SKM-1 (cell line): ENCODE measurements around the gene CDC25B.
A peak's percentile ranks its signal among the peaks of the same experiment; 100 is the strongest.
"Not testable (repeated sequence)": the region's sequence is repeated elsewhere in the genome, so short reads cannot be mapped to it uniquely, and the experiment has no call there.

Source experiments
- DNase-seq: peaks from one replicate; lab custom pipeline; 2025; ENCODE audit not compliant: unreplicated experiment; lab: John Stamatoyannopoulos, UW

Gene CDC25B

GRCh38 chr20:3821996-3822395, 25.9 kb downstream of the CDC25B start:
- DNase-seq: no peak

DNA sequence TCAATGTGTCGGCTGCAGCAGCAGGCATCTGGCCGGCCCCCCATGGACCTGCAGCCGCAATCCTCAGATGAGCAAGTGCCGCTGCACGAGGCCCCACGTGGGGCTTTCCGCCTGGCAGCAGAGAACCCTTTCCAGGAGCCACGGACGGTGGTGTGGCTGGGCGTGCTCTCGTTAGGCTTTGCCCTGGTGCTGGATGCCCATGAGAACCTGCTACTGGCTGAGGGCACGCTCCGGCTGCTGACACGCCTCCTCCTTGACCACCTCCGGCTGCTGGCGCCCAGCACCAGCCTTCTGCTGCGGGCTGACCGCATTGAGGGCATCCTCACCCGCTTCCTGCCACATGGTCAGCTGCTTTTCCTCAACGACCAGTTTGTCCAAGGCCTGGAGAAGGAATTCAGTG, 27.8 kb downstream of the CDC25B start:
- no peak for DNase-seq

DNA sequence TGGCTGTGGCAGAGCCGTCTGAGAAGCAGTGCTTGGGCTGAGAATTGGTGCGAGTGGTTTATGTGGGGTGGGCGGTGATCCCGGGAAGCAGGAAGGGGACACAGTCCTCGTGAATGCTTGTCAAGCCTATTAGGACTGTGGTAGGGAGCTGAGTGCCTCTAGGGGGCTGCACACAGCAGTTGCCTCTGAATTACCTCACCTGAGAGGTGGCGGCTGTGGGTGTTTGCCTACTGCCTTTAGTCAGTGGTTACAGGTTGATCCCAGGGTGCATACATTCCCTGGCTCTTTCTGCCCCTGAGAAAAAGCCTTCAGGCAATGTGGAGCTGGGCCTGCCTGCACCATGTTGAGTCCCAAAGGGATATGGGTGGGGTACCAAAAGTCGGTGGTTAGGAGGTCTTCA, 29.4 kb downstream of the CDC25B start:
- DNase-seq: no peak

DNA sequence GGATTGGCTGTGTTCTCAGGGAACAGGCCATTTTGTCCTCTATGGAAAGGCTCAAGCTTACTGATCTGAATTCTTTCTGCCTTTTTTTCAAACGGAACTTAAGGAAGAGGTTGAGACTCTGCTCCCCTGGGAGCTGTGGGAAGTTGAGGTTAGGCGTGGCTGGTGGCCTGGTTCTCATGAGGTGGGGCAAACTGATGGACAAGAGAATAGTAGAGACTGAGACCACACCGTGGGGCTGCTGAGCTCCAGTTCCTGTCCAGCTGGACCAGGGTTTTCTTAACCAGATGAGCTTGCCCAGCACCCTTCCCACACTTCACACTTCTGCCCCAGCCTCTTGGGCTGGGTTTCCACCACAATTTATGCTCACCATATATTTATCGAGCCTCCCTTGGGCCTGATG, 30.3 kb downstream of the CDC25B start:
- DNase-seq: no peak

DNA sequence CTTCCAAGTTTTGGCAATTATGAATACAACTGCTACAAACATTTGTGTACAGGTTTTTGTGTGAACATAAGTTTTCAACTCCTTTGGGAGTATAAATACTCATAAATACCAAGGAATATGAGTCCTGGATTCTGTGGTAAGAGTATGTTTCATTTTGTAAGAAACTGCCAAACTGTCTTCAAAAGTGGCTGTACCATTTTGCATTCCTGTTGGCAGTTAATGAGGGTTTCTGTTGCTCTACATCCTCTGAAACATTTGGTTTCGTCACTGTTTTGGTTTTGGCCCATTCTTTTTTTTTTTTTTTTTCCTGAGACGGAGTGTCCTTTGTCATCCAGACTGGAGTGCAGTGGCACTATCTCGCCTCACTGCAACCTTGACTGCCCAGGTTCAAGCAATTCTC, 32.7 kb downstream of the CDC25B start:
- DNase-seq: no peak

DNA sequence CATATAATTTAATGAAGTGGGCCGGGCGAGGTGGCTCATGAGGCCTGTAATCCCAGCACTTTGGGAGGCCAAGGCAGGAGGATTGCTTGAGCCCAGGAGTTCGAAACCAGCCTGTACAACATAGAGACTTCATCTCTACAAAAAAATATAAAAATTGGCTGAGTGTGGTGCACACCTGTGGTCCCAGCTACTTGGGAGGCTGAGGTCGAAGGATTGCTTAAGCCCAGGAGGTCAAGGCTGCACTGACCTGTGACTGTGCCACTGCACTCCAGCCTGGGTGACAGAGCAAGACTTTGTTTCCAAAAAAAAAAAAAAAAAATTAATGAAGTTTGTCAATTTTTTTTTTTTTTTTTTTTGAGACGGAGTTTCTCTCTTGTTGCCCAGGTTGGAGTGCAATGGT, 33.8 kb downstream of the CDC25B start:
- DNase-seq: not testable (repeated sequence)

DNA sequence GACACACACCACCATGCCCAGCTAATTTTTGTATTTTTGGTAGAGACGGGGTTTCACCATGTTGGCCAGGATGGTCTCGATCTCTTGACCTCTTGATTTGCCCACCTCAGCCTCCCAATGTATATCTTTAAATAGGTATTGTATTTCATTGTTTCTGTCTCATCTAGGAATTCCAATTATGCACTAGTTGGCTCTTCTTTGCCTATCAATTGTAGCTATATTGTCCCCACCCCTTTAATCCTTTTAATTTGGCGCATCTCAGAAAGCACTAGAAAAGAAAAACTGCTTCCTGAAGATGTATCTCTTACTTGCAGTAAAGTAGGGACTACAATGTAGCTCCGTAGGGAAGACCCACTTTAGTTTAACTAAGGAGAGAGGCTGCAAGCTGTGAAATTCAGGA, 40.0 kb downstream of the CDC25B start:
- DNase-seq: no peak

DNA sequence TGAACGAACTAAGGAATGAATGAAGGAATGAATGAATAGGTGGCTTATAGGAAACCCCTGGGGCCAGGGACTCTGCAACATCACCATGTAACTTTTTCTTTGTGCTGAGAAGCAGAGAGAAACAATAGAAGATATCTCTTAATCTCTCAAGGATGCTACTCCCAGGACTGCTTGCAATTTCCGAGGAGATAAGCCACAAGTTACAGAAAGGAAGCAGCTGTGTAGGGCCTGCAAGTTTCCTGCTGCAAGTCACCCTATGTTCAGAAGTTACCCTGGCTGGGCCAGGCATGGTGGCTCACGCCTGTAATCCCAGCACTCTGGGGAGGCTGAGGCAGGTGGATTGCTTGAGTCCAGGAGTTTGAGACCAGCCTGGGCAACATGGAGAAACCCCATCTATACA, 43.2 kb downstream of the CDC25B start:
- DNase-seq: peak; percentile 11

- not testable (repeated sequence) for DNase-seq
Observed at GRCh38 chr20:3840201-3840600, 44.1 kb downstream of the CDC25B start.

GRCh38 chr20:3842348-3842930, 46.3 kb downstream of the CDC25B start:
- no peak for DNase-seq

DNA sequence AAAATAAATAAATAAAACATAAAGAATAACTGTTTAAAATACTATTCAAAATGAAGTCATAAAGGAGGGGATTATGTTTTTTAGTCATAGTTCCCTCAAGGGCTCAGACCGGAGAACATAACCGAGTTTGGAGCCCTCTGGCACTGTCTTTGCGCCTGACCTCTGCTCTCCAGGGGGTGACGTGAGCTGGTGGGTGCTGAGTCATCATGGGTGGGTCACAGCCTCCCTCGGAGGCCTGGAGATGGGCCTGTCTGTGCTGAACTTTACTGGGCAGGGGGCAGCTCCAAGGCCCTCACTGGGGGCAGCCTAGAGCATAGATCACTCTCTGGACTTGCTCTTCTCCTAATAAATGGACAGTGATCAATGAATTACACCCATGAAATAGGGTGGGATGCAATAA, 47.4 kb downstream of the CDC25B start:
- DNase-seq: no peak

- DNase-seq: not testable (repeated sequence)
Observed at GRCh38 chr20:3843990-3844619, 48.0 kb downstream of the CDC25B start.

- no peak for DNase-seq
Observed at GRCh38 chr20:3846378-3846739, 50.2 kb downstream of the CDC25B start.

DNA sequence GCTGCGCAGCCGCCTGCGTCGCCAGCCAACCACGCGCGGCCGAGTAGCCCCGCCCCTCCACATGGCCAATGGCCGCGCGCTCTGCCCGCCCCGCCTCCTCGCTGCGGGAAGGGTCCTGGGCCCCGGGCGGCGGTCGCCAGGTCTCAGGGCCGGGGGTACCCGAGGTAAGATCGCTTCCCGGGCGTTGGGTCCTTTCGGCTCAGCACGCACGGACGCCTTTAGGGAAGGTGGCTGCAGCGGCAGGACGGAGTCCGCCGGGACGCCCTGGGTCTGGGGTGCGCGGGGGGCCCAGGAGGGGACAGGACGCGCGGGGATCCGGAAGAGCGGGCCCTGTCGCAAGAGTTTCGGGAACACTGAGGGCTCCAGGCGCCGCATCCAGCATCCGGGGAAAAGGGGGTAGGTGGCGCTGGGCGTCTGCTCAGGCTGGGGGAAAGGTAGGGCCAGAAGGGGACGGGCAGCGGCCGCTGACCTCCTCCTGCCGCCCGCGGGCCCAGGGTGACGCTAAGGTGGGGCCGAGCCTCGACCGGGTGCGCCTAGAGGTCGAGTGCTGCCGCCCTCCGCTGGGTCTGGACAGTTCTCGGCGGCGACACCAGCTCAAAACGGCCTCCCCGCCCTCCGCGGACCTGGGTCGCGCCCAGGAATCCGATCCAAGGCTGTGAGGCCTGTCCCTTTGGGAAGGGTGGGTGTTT, 50.8 kb downstream of the CDC25B start, which contains the start of gene MAVS:
Gene MAVS (plus strand): TSS at position 95 of the 689 bp plus-strand sequence. CDS start 7,791 bp downstream, outside the sequence.
- DNase-seq: peak; percentile 26

GRCh38 chr20:3847429-3847940, 51.4 kb downstream of the CDC25B start:
- DNase-seq: no peak

- DNase-seq: no peak
Observed at GRCh38 chr20:3848565-3848964, 52.5 kb downstream of the CDC25B start.

DNA sequence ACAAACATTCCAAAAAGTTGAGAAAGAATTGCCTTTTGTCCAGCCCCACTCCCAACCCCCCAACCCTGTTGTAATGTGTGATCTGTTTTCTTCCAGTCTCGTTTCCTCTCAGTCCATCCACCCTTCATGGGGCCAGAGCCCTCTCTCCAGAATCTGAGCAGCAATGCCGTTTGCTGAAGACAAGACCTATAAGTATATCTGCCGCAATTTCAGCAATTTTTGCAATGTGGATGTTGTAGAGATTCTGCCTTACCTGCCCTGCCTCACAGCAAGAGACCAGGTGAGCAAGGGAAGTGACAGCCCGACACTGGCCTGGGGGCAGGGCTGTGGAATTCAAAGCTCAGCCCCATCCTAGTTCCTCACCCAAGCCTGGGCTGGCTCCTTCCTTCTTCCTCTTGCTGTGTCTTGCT, 58.4 kb downstream of the CDC25B start:
- no peak for DNase-seq
